GM18951 (cell line): ENCODE measurements around the gene MT1H.

Experiments used
- POLR2A ChIP-seq: IDR thresholded peaks from 4 replicates; pipeline ENCODE4 v1.6.1; 2011; ENCODE audit warnings: mild to moderate bottlenecking; ENCODE audit not compliant: insufficient read length, insufficient read depth; ENCODE audit errors: extremely low read depth
- in situ Hi-C: fragments of 300-500 bp; cut with MboI; formaldehyde crosslinking; loops from one replicate; pipeline ENCODE4 v1.12.0; 2022; ENCODE audit warnings: low sequenced_read_pairs, mixed read lengths, inconsistent platforms; ENCODE audit not compliant: unreplicated experiment

Gene MT1H

DNA sequence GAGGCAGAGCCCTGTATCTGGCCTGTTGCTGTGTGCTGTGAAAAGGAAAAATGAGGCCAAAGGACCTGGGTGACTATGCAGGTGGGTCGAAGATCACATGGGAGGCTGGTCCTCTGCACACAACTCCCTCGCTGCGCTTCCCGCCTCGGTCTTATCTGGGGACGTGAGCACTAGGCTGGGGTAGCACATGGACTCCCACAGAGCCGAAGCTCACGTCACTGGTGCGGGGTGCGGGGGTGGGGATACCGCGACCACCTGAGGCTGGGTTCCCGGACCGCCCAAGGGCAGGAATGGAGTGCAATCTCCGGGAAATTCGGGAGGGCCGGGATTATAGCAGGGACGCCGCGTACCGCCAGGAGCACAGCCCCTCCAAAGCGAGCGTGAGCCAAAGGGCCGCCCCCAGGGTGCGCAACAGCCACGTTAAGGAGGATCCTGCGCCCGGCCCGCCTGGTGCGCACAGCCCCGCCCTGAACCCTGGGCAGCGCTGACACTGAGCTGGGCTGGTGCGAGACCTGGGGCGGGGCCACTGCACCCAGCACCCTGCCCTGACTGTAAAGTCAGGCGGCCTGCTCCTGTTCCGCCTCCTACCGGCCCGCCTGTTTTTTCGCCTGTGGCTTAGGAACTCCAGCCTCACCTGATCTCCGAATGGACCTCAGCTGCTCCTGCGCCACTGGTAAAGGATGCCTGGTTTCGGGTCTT lies 26.4 kb upstream of the MT1H start:
- no peak for TF ChIP-seq POLR2A
- in situ Hi-C loops, result no loop called here

DNA sequence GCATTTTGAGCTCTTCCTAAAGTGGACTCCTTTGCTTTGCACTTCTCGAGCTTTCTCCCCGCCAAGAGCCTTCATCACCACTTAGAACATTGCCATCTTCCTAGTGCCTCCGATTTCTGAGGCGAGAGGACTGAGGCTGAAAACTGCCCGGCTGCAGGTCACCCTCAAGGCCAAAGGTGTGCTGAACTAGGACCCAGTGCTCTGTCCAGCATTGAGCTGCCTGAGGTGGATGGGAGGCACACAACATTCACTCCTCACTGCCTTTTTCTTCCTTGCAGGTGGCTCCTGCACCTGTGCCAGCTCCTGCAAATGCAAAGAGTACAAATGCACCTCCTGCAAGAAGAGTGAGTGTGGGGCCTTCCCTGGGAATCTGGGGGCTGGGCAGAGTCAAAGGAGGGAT lies 25.8 kb upstream of the MT1H start:
- in situ Hi-C loops, result no loop called here
- TF ChIP-seq POLR2A, result no peak

DNA sequence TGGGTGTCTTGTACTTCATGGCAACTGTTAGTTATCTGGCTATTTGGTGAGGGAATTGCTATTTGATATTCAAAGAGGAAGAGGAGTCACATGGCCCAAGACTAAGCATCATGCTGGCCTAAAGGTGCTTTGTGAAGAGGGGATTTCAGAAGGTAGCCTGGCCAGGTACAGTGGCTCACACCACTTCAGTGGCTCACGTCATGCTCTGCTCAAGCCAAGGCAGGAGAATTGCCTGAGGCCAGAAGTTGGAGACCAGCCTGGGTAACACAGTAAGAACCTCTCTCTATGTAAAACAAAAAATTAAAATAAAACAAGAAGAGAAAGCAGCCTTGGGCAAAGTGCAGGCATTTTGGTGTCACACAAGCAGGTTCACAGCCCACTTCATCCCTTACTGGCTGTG lies 24.3 kb upstream of the MT1H start:
- in situ Hi-C loops, result no loop called here

DNA sequence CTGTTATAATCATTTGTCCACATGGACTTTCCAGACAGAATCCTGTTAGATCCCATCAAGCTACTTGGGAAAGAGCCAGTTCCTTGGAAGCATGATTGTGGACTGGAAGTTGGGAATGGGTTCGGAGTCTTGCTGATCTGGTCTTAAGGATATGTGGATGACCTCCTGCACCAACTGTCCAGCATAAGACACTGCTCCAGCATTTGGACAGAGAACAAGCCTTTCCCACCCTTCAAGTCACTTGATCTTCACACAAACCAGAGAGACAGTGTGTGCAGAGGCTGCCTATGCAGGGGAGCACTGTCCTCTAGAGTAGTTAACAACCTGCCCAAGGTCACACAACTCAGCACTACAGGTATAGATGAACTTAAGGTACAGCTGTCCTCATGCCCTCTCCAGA lies 23.8 kb upstream of the MT1H start:
- in situ Hi-C loops, result no loop called here
- TF ChIP-seq POLR2A, result no peak

More for the DNA sequence above, 24.3 kb upstream of the MT1H start:
- TF ChIP-seq POLR2A, result no peak

DNA sequence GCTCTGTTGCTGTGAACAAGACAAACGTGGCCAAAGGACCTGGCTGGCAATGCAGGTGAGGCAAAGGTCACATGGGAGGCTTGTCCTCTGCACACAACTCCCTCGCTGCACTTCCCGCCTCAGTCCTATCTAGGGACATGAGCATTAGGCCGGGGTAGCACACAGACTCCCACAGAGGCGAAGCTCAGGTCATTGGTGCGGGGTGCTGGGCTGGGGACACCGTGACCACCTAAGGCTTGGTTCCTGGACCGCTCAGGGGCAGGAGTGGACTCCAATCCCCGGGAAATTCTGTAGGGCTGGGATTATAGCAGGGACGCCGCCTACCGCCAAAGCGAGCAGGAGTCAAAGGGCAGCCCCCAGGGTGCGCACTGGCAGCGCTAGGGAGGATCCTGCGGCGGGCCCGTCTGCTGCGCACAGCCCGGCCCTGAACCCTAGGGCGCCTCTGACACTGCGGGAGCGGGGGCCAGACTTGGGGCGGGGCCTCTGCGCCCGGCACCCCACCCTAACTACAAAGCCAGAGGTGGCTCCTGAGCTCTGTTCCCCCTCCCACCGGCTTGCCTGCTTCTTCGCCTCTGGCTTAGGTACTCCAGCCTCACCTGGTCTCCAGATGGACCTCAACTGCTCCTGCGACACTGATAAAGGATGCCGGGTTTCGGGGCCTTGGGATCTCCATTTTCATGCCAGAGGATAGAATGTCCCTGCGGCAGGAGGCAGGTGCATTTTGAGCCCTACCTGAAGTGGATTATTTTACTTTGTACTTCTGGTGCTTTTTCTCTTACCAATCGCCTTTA lies 21.8 kb upstream of the MT1H start:
- TF ChIP-seq POLR2A, result no peak
- in situ Hi-C loops, result no loop called here

DNA sequence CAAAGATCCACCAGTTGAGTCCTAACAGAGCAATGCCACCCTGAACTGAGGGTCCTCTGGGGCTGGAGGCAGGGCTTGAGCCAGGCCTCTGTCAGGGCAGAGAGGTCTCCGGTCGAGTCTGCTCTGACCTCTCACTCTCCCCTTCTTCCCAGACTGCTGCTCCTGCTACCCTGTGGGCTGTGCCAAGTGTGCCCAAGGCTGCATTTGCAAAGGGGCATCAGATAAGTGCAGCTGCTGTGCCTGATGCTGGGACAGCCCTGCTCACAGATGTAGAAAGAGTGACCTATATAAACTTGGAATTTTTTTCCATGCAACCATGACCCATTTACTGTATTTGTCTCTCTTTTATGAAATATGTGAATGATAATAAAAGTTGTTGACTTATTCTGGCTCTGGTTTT lies 20.3 kb upstream of the MT1H start:
- no peak for TF ChIP-seq POLR2A
- in situ Hi-C loops, result no loop called here

DNA sequence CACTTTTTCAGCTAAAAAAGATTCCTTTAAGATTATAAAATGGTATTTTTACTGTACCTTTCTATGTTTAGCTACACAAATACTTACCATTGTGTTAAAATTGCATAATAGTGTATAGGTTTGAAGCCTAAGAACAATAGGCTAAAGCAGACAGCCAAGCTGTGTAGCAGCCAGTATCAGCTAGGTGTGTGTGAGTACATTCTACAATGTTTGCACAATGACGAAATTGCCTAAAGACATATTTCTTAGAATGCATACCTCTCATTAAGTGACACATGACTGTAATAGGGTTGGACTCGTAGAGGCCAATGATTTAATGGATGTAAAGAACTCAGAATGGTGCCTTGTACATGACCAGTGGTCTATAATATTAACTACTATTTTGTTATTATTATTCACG lies 19.8 kb upstream of the MT1H start:
- TF ChIP-seq POLR2A, result no peak
- in situ Hi-C loops, result no loop called here

DNA sequence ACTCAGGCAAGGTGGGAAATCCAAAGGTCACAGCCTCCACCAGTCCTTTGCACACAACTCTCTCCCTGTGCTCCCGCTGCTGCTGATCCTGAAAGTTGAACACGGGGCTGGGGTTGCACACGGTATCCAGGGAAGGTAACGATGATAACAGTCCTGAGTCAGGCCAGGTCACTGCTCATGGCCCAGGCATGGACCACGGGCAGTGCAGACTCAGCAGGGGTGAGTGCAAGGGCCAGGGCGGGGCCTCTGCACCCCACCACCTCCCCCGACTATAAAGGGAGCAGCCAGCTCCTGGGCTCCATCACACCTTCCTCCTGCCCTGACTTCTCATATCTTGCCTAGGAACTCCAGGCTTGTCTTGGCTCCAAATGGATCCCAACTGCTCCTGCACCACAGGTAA lies 18.0 kb upstream of the MT1H start, which contains the start of gene MT1B:
Gene MT1B (plus strand): TSS at position 301 of the 400 bp plus-strand sequence. CDS start 68 bp downstream, at position 369.
- no peak for TF ChIP-seq POLR2A
- in situ Hi-C loops, result no loop called here

DNA sequence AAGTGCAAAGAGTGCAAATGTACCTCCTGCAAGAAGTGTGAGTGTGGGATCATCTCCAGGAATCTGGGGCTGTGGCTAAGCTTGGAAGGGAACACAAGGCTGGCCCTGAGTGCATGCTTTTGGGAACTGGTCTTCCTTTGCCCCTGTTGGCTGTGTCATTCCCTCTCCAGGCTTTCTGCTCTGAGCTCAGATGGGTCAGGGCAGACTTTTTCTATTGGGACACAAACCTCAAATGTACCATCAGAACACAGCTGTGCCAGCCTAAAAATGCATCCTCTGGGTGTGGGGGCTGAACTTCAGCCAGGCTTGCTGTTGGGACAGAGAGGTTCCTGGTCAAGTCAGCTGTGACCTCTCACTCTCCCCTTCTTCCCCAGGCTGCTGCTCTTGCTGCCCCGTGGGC lies 17.0 kb upstream of the MT1H start:
- in situ Hi-C loops, result no loop called here
- no peak for TF ChIP-seq POLR2A

DNA sequence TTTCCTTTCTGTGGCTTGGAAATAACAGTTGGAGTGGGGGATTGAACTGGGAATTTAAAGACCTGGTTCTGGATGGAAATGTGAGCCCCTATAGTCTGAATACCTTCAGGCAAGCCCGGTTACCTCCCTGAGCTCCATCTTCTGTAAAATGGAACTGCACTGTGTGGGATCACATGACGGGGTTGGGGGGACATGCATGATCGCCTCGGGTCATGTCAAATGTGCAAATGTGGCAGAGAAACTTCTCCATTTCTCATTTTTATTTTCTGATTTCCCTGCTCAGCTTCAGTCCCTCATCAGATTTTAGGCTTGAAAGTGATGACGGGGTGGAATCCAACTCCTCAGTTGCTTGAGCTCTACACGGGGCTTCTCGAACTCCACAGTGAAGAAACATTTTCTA lies 16.4 kb upstream of the MT1H start:
- in situ Hi-C loops, result no loop called here
- TF ChIP-seq POLR2A, result no peak

DNA sequence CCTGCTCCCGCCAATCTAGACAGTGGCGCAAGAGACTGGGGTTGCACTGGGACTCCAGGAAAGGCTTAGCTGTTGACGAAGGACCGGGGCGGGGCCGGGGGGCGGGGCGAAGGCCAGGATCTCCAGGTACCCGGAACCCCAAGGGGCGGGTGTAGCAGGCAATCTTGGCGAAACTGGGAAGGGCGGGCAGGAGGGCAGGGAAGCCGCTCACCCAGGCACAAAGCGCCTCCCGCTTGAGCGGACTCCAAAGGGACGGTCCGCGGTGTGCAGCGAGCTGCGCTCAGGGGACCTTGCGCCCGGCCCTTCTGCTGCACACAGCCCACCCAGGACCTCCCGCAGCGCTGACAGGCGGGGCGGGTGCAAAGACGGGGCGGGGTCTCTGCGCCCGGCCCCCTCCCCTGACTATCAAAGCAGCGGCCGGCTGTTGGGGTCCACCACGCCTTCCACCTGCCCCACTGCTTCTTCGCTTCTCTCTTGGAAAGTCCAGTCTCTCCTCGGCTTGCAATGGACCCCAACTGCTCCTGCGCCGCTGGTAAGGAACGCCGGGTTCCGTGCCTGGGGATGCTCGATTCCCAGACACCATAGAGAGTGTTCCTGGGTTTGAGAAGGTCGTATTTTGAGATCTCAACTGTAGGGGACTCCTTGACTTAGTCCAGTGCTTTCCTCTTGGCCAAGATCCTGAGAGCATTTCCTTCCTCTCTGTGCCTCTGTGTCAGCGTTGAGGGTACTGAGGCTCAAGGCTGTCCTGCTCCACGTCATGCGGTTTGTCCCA lies 11.9 kb upstream of the MT1H start, which contains the start of gene MT1F:
Gene MT1F (plus strand): TSS at position 405 of the 772 bp plus-strand sequence. CDS start 100 bp downstream, at position 505.
- in situ Hi-C loops, result no loop called here
- peak; percentile 40 for TF ChIP-seq POLR2A

DNA sequence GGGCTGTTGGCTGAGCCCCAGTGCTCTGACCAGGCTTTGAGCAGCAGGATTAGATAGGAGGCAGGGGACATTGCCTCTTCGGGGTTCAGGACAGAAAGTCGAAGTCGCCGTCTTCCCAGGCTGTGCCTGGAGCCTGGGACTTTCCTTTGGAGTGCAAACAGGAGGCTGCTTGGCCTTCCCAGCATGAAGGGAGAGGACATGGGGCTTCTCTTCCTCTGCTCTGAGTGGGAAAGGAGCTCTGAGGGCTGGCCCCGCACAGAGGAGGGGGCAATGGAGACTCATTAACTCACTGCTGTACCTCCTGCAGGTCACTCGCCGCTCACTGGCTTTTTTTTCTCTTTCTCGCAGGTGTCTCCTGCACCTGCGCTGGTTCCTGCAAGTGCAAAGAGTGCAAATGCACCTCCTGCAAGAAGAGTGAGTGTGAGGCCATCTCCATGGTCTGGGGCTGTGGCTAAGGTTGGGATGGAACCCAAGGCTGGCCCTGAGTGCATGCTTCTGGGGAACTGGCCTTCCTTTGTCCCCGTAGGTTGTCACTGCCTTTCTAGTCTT lies 11.2 kb upstream of the MT1H start:
- no peak for TF ChIP-seq POLR2A
- in situ Hi-C loops, result no loop called here
